Measurements from ENCODE around the gene IMP4.

The IMP4 gene

DNA sequence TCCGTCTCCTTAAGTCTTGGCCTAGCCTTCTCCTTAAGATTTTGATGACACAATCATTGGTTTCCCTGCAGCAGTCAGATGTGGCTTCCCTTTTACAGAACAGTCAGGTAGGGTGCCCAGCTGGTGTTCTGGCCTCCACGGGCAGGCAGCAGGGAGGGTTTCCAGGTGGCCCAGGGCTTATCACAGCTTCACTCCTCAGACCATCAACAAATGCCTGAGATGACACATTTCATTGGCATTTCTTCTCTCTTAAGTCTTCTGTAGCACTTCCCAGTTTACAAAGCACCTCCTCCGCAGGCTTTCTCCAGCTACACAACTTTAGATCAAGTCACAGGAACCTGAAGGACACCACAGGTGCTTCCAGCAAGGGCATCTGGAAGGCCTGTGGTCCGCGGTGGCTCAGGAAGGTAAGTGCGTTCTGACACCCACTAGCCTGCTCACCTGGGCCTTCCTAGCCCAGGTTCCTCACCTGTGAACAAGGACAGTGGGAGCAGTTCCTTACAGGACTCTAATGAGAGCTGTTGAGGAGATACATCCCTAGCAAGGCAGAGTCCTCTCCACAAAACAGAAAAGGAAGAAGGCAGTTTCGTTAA, 50.7 kb downstream of the IMP4 start:
- no peak overlapping the region for H3K4me3 ChIP-seq (ENCODE audit: low read depth, low read length)
